AG10803 (cell line): ENCODE measurements around the gene MYO9A.

Source experiments
- DNase-seq: peaks from one replicate; pipeline ENCODE4 v3.0.0; 2010; ENCODE audit warnings: low read depth
- H3K4me3 ChIP-seq: 2 replicates; pipeline ENCODE4 v1.5.1; 2011; ENCODE audit warnings: mild to moderate bottlenecking, low read length, control low read depth
- TF ChIP-seq, protein P1 (sequence below): conservative IDR thresholded peaks from 2 replicates; pipeline ENCODE4 v1.5.1; 2011; ENCODE audit warnings: mild to moderate bottlenecking, low read length, control low read depth, inconsistent platforms

Gene MYO9A

DNA sequence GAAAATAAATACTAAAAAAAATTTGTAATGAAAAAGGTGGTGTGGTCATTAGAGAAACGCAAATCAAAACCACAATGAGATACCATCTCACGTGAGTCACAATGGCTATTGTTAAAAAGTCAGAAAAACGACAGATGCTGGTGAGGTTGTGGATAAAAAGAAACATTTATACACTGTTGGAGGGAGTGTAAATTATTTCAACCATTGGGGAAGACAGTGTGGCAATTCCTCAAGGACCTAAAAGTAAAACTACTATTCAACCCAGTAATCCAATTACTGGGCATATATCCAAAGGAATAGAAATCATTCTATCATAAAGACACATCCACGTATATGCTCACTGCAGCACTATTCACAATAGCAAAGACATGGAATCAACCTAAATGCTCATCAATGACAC lies 120.3 kb downstream of the MYO9A start:
- no peak for DNase-seq
- H3K4me3 ChIP-seq = no peak overlapping the region
- TF ChIP-seq, protein P1, sequence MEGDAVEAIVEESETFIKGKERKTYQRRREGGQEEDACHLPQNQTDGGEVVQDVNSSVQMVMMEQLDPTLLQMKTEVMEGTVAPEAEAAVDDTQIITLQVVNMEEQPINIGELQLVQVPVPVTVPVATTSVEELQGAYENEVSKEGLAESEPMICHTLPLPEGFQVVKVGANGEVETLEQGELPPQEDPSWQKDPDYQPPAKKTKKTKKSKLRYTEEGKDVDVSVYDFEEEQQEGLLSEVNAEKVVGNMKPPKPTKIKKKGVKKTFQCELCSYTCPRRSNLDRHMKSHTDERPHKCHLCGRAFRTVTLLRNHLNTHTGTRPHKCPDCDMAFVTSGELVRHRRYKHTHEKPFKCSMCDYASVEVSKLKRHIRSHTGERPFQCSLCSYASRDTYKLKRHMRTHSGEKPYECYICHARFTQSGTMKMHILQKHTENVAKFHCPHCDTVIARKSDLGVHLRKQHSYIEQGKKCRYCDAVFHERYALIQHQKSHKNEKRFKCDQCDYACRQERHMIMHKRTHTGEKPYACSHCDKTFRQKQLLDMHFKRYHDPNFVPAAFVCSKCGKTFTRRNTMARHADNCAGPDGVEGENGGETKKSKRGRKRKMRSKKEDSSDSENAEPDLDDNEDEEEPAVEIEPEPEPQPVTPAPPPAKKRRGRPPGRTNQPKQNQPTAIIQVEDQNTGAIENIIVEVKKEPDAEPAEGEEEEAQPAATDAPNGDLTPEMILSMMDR = no peak

DNA sequence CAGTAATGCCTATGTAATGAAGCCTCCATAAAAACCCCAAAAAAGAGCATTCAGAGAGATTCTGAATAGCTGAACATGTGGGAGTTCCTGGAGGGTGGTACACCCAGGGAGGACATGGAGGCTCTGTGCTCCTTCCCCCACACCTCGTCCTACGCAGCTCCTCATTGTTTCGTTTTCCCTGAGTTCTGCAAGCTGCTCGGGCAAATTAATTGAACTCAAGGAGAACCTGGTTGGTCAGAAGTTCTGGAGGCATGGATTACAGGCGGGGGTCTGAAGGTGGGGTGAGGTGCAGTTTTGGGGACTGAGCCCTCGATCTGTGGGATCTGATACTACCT lies 142.2 kb downstream of the MYO9A start:
- DNase-seq = no peak
- H3K4me3 ChIP-seq = no peak overlapping the region
- TF ChIP-seq, protein P1 = no peak

DNA sequence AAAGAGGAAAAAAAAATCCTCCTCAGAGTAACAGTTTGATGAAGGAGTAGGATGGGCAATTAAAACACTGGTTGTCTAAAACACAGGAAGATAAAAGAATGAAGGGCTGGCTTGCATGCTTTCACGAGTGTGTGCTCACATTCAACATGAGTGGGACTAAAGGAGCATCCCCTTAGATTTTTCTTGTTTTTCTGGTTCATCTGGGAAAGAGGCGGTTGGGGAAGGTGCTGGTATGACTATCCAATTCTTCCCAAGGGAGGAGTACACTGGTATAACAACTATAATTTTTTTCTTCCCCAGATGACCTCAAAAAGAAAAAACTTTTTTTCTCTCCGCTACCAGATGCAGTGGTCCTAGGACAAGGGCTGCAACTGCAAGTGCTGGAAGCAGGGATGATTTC lies 143.7 kb downstream of the MYO9A start:
- no peak for DNase-seq
- TF ChIP-seq, protein P1 = no peak
- H3K4me3 ChIP-seq = no peak overlapping the region

DNA sequence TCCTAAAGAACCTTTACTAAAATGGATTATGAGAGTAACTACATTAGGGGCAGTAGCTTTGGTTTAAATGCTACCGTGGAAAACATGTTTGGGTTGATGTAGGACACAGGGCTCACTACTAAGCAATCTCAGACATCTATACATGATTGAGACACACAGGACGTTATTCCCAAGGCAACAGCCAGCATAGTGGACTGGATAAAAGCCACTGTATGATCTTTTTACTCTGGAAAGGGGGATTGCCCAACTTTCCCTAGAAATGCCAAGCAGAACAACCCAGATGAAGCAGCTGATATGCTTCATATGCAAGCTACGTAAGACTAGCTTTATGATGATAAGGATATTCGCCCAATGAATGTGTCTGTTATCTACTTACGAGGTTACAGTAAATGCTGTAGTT lies 144.6 kb downstream of the MYO9A start:
- no peak overlapping the region for H3K4me3 ChIP-seq
- no peak for DNase-seq
- TF ChIP-seq, protein P1 = no peak

DNA sequence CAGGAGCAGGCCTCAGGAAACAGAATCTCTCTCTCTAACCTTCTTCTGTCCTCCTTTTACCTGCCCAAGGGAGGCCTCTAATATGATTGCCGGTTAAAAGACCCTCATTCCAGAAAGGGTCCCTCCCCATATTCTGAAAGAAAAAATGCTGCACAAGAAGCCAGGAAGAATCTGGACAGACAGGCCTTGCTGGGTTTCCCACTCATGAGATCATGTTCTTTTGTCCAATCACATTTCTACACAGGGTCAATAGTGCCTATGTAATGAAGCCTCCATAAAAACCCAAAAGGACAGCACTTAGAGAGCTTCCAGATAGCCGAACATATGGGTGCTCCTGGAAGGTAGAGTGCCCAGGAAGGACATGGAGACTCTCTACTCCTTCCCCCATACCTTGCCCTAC lies 146.0 kb downstream of the MYO9A start:
- H3K4me3 ChIP-seq = no peak overlapping the region
- no peak for DNase-seq
- TF ChIP-seq, protein P1 = no peak

DNA sequence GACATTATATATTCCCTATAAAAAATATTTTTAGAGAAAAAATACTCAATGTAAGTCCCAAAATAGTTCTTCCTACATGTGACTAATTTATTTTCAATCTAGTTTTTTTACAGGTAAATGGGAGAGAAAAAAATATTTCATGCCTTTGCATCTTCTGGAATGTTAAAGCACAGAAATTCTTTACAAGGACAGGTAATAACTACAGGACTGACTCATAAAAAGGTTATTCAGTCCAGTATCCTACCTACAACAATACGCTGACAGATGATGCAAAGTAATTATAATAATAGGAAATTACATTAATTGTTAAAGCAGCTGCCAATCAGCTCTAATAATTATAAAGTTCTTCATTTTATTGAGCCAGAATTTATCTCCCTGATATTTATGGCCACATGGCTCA lies 147.5 kb downstream of the MYO9A start:
- no peak overlapping the region for H3K4me3 ChIP-seq
- no peak for DNase-seq
- TF ChIP-seq, protein P1 = no peak

DNA sequence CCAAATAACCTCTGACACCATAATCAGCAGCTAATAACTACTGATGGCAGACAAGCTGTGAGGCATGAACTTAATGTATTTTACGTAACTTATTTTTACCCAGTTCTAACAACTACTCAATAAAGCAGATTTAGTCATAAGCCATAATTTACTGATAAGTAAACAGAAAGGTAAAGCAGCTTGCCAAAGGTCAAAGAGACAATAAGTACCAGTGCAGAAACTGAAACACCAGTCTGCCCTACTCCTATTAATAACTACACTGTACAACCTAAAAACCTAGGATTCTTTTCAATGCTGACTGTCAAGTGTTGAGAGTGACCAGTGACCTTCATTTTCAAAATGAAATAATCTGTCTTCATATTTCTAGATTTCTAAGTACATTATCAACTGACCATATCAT lies 155.4 kb downstream of the MYO9A start:
- TF ChIP-seq, protein P1 = no peak
- no peak for DNase-seq
- H3K4me3 ChIP-seq = no peak overlapping the region
